NT2/D1 (cell line): ENCODE measurements around the gene DOCK1.

Experiments
- DNase-seq: peaks from one replicate; pipeline ENCODE4 v3.0.0-alpha.2; 2011; ENCODE audit warnings: low read depth, low spot score
- H3K27me3 ChIP-seq: 2 replicates; pipeline ENCODE4 v1.6.0; 2011; ENCODE audit warnings: mild to moderate bottlenecking; ENCODE audit not compliant: insufficient read length, insufficient read depth
- H3K36me3 ChIP-seq: 2 replicates; pipeline ENCODE4 v1.6.1; 2011; ENCODE audit warnings: mild to moderate bottlenecking, low read length, mixed read lengths; ENCODE audit not compliant: insufficient read depth, insufficient read length
- H3K4me1 ChIP-seq: 2 replicates; pipeline ENCODE4 v1.5.1; 2011; ENCODE audit not compliant: insufficient read depth, insufficient read length
- H3K4me3 ChIP-seq: 2 replicates; pipeline ENCODE4 v1.5.1; 2011; ENCODE audit warnings: low read depth; ENCODE audit not compliant: insufficient read length
- H3K9ac ChIP-seq: 2 replicates; pipeline ENCODE4 v1.6.0; 2011; ENCODE audit warnings: low read depth; ENCODE audit not compliant: insufficient read length
- H3K9me3 ChIP-seq: 2 replicates; pipeline ENCODE4 v1.5.1; 2011; ENCODE audit warnings: mild to moderate bottlenecking, low read length; ENCODE audit not compliant: insufficient read depth
- SUZ12 ChIP-seq: IDR thresholded peaks from 2 replicates; pipeline ENCODE4 v1.6.1; 2011; ENCODE audit not compliant: insufficient read length, insufficient read depth; ENCODE audit errors: extremely low read depth
- YY1 ChIP-seq: IDR thresholded peaks from 2 replicates; pipeline ENCODE4 v1.6.1; 2011; ENCODE audit not compliant: insufficient read length, insufficient read depth
- ZNF274 ChIP-seq: IDR thresholded peaks from 2 replicates; pipeline ENCODE4 v1.6.1; 2011; ENCODE audit warnings: mild to moderate bottlenecking, low read depth, low read length

DOCK1 gene

DNA sequence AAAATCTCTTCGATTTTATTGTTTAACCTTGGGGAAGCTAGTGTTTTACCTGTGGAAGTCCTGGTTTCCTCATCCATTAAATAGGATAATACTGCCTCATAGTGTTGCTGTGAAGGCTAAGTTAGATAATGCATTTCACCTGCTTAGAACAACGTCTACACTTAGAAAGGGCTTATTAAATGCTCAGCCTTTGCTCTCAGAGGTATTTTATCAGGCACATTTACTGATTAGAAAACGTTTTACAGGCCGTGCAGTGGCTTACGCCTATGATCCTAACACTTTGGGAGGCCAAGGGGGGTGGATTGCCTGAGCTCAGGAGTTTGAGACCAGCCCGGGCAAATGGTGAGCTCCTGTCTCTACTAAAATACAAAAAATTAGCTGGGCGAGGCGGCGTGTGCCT, 146.8 kb downstream of the DOCK1 start:
- no peak overlapping the region for H3K9ac ChIP-seq
- no peak for DNase-seq
- no peaks in the 10 kb centered on the region for H3K4me1 ChIP-seq
- H3K36me3 ChIP-seq = peaks cover 11% of the 10 kb centered on the region
- no peak for TF ChIP-seq ZNF274
- no peak for TF ChIP-seq SUZ12
- TF ChIP-seq YY1 = no peak
- no peaks in the 10 kb centered on the region; the same call in 1 of the 2 replicates for H3K9me3 ChIP-seq
- H3K4me3 ChIP-seq = no peak overlapping the region
- H3K27me3 ChIP-seq = no peaks in the 10 kb centered on the region

DNA sequence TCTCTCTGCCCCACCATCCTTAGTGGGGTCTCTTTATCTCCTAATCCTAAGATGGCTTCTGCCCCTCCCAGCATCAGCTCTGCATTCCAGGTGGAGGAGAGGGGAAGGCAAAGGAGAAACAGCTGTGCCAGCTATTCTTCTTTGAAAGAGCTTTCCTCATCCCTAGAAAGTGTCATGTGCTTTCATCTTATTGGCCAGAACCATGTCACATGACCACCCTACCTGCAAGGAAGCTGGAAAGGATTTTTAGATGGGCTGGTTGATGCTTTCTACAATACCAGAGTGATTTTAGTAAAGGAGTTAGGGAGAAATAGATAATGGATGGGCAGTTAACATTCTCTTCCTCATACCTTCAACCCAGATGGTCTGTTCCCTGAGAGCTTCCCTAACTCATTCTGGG, 150.0 kb downstream of the DOCK1 start:
- Histone ChIP-seq H3K9me3 (peaks cover 25% of the 10 kb centered on the region), H3K36me3 (peaks cover 11% of the 10 kb centered on the region), H3K4me1 (no peaks in the 10 kb centered on the region), H3K4me3 (no peak overlapping the region), H3K27me3 (no peaks in the 10 kb centered on the region), H3K9ac (no peak overlapping the region)
- no peak for DNase-seq
- no peak for TF ChIP-seq ZNF274
- TF ChIP-seq SUZ12 = no peak
- TF ChIP-seq YY1 = no peak

DNA sequence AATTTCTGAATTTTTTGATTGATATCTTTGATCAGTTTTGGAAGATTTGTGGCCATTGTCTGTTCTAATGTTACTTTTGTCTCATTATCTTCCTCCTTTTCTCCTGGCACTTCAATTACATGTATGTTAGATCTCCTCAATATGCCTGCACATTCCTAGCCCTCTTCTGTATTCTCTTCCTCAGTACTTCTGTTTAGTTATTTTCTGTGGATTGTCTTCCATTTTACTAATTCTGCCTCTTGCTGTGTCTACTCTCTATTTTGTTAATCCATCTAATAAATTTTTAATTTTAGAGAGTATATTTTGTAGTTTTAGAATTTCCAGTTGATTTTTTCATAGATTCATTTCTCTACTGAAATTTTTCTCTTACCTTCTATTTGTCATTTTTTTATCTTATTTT, 154.1 kb downstream of the DOCK1 start:
- Histone ChIP-seq H3K9ac (no peak overlapping the region), H3K9me3 (peaks cover 25% of the 10 kb centered on the region), H3K27me3 (no peaks in the 10 kb centered on the region), H3K36me3 (peaks cover 8% of the 10 kb centered on the region), H3K4me3 (no peak overlapping the region), H3K4me1 (no peaks in the 10 kb centered on the region)
- DNase-seq = no peak
- TF ChIP-seq YY1 = no peak
- no peak for TF ChIP-seq SUZ12
- no peak for TF ChIP-seq ZNF274

DNA sequence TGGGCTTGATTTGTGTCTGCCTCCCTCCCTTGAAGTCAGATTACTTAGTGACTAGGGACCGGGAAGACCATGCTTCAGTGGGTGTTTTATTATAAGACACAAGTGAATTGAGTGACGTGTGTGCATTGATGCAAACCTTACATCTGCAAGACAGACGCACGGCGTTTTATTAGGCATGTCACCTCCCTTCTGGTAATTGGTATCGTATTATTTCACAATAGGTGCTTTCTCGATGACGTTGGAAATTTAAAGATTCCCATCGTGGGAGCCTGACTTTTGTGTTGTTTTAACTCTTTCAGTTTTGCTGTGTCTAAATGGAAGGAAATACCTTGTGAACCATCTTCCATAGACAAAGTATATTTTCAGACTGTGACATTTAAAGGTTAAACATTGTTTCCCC, 158.5 kb downstream of the DOCK1 start:
- DNase-seq = no peak
- TF ChIP-seq SUZ12 = no peak
- no peak for TF ChIP-seq ZNF274
- no peak for TF ChIP-seq YY1
- Histone ChIP-seq H3K9me3 (peaks cover 11% of the 10 kb centered on the region), H3K9ac (no peak overlapping the region), H3K4me3 (no peak overlapping the region), H3K4me1 (no peaks in the 10 kb centered on the region), H3K36me3 (peaks cover 18% of the 10 kb centered on the region), H3K27me3 (no peaks in the 10 kb centered on the region)

DNA sequence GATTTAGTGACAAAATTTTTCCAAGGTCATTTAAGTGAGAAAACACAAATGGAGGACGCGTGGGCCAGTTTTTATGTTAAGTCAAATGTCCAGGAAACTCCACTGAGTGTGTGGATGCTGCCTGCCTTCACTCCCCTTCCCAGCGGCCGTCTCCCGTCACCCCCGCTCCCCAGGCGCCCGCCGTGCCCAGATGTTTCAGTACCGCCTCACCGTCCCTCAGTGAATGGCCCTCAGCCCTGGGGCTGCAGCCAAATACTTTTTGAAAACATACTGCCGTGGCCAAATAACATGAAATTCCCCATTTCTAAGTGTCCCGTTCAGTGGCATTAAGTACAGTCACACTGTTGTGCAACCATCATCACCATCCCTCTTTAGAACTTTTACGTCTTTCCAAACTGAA, 159.2 kb downstream of the DOCK1 start:
- H3K4me3 ChIP-seq = no peak overlapping the region
- H3K9me3 ChIP-seq = 0 out of 2 replicates have a peak, but pooled peaks cover 4% of the 10 kb centered on the region
- no peaks in the 10 kb centered on the region for H3K27me3 ChIP-seq
- no peak for DNase-seq
- TF ChIP-seq SUZ12 (no peak), ZNF274 (no peak), YY1 (no peak)
- H3K36me3 ChIP-seq = peaks cover 23% of the 10 kb centered on the region
- no peak overlapping the region for H3K9ac ChIP-seq
- no peaks in the 10 kb centered on the region for H3K4me1 ChIP-seq

DNA sequence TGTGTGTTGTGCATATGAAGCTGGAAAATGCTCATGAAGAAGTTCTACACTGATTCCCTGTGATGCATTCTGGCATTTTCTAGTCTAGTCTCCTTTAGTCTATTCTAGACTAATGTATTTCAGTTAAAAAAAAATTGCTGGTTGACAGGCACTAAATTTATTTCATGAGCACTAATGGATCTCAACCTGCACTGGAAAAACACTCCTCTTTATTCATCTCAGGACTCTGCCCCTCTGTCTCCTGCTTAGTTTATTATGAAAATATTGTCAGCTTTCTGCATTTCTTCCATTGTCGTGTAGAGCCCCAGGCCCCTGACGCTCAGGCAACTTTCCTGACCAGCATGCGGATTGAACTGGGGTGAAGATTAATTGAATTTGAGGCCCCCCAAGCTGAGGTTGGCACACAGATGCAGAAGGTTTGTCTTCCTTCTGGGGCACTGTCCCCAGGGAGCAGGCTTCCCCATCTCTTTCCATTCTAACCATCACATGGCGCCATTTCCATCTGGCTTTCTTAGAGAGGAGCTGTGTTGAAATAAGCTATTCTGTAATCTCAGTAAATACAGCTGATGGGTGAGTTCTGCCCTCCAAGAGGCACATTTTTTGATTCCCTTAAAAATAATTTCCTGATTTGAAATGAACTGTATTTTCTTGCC, 162.4 kb downstream of the DOCK1 start:
- H3K27me3 ChIP-seq = no peaks in the 10 kb centered on the region
- no peak overlapping the region for H3K9ac ChIP-seq
- H3K9me3 ChIP-seq = no peaks in the 10 kb centered on the region
- no peak for TF ChIP-seq SUZ12
- TF ChIP-seq YY1 = no peak
- no peak for TF ChIP-seq ZNF274
- no peaks in the 10 kb centered on the region for H3K4me1 ChIP-seq
- H3K36me3 ChIP-seq = peaks cover 31% of the 10 kb centered on the region
- H3K4me3 ChIP-seq = no peak overlapping the region
- DNase-seq = no peak

DNA sequence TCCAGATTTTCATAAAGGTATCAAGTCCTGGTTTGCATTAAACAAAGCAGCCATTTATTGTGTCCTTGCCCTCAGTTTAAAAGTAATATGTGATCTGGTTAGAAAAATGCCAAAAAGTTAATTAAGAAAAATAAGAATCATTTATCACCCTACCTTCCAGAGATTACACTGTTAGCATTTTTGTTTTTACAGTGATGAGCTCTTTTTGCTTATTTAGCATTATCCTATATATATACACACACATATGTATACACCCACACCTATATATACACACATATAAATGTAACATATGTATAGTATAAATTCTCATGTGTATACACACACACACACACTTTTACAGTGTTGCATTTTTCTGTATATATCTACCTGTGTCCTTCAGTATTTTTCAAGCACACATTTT, 163.3 kb downstream of the DOCK1 start:
- peaks cover 39% of the 10 kb centered on the region for H3K36me3 ChIP-seq
- no peak overlapping the region for H3K4me3 ChIP-seq
- H3K9me3 ChIP-seq = no peaks in the 10 kb centered on the region
- no peak for DNase-seq
- TF ChIP-seq ZNF274 = no peak
- no peak for TF ChIP-seq YY1
- no peak for TF ChIP-seq SUZ12
- no peak overlapping the region for H3K9ac ChIP-seq
- no peaks in the 10 kb centered on the region for H3K27me3 ChIP-seq
- H3K4me1 ChIP-seq = no peaks in the 10 kb centered on the region

DNA sequence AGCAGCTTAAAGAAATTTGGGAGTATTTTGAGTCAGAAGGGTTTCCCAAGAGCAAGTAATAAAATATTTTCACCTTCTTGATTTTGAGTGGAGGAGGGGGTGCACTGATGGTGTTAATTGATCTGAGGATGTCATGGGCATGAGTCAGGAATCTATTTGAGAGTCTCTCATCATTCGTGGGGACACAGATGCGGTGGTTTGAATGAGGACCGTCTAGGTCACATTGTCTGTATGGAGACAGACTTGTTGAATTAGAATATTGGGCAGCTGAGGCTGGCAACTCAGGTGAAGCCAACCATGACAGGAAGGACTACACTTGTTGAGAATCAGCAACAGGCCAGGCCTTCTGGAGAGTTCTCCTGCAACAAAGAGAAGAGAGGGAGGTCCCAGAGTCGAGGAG, 164.2 kb downstream of the DOCK1 start:
- no peaks in the 10 kb centered on the region for H3K9me3 ChIP-seq
- peaks cover 37% of the 10 kb centered on the region for H3K36me3 ChIP-seq
- H3K9ac ChIP-seq = no peak overlapping the region
- DNase-seq = no peak
- TF ChIP-seq YY1 = no peak
- TF ChIP-seq SUZ12 = no peak
- no peak for TF ChIP-seq ZNF274
- H3K4me1 ChIP-seq = no peaks in the 10 kb centered on the region
- no peak overlapping the region for H3K4me3 ChIP-seq
- no peaks in the 10 kb centered on the region for H3K27me3 ChIP-seq
